ENCODE data around the gene ADCK2.

DNA sequence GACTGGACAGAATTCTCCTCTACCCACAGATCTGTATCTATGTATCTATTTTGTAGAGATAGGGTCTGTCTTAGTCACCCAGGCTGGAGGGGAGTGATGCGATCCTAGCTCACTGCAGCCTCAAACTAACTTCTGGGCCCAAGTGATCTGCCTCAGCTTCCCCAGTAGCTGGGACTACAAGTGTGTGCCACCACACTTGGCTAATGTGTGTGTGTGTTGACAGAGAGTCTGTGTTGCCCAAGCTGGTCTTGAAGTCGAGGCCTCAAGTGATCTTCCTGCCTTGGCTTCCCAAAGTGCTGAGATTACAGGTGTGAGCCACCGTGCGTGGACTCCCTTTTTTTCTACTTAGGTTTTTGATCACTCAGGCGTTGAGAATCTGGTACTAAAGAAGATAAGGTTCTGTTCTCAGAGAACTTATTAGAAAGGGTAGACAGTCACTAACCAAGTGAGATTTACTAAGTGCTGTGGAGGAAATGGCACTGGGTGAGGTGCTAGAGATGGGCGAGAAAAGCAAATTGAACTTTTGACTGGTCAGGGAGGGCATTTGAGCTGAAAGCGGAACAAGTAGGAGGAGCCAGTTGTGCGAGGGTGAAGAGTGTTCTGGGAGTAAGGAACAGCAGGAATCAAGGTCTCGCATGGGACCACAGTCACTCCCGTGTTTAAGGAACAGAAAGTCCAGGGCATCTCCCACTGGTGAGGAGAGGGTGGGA, 41.7 kb downstream of the ADCK2 start:
- TF ChIP-seq, protein P1, sequence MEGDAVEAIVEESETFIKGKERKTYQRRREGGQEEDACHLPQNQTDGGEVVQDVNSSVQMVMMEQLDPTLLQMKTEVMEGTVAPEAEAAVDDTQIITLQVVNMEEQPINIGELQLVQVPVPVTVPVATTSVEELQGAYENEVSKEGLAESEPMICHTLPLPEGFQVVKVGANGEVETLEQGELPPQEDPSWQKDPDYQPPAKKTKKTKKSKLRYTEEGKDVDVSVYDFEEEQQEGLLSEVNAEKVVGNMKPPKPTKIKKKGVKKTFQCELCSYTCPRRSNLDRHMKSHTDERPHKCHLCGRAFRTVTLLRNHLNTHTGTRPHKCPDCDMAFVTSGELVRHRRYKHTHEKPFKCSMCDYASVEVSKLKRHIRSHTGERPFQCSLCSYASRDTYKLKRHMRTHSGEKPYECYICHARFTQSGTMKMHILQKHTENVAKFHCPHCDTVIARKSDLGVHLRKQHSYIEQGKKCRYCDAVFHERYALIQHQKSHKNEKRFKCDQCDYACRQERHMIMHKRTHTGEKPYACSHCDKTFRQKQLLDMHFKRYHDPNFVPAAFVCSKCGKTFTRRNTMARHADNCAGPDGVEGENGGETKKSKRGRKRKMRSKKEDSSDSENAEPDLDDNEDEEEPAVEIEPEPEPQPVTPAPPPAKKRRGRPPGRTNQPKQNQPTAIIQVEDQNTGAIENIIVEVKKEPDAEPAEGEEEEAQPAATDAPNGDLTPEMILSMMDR (IDR thresholded peaks at IDR 0.05; ENCODE audit: low read depth, low read length) = no peak
- no peak for TF ChIP-seq EZH2phosphoT487 (IDR thresholded peaks at IDR 0.05; ENCODE audit: low read depth)

All from OCI-LY3 (cell line).